HepG2 (cell line): Measurements from ENCODE around the gene PRDM12. TPM values are rescaled to one million over a fixed set of nuclear protein-coding genes. Genes with fewer than 3 reads are reported as not detected.
A peak's percentile ranks its signal among the peaks of the same experiment; 100 is the strongest.

Source experiments
- DNMT3B ChIP-seq: conservative IDR thresholded peaks from 2 replicates; pipeline ENCODE4 v1.6.1; 2016; ENCODE audit warnings: missing biosample characterization, control low read depth
- EP300 ChIP-seq, 3 experiments: sonication (generic) in 1 of 3; formaldehyde crosslinking in 1 of 3; IDR thresholded peaks; 2 replicates each; pipeline versions ENCODE4 v1.5.1 to v1.6.1; 2011 to 2020; ENCODE audit warnings: low read depth in 2 of 3, low read length in 2 of 3, borderline replicate concordance in 1 of 3, improper control_type of control experiment in 1 of 3, mild to moderate bottlenecking in 1 of 3, missing genetic modification reagents in 1 of 3, moderate library complexity in 1 of 3
- HNRNPUL1 ChIP-seq: fragments of 200-400 bp; formaldehyde crosslinking; IDR thresholded peaks from 2 replicates; pipeline ENCODE4 v1.6.1; 2017; ENCODE audit warnings: low read depth, mild to moderate bottlenecking, low read length, moderate library complexity
- IKZF1 ChIP-seq: fragments of 450-650 bp; IDR thresholded peaks from 2 replicates; pipeline ENCODE4 v1.7.1; 2016
- MIXL1 ChIP-seq: IDR thresholded peaks from 2 replicates; pipeline ENCODE4 v1.6.1; 2016
- MZF1 ChIP-seq: sonication (generic); formaldehyde crosslinking; IDR thresholded peaks from 2 replicates; pipeline ENCODE4 v1.8.1; 2023; ENCODE audit warnings: mild to moderate bottlenecking, missing genetic modification reagents, borderline replicate concordance
- NFKBIZ ChIP-seq: IDR thresholded peaks from 2 replicates; pipeline ENCODE4 v1.6.1; 2018; ENCODE audit warnings: missing genetic modification reagents, missing compliant biosample characterization
- PHB2 ChIP-seq: fragments of 450-650 bp; IDR thresholded peaks from 2 replicates; pipeline ENCODE4 v1.6.1; 2018; ENCODE audit not compliant: partially characterized antibody
- PHF8 ChIP-seq: sonication (generic); formaldehyde crosslinking; IDR thresholded peaks from 2 replicates; pipeline ENCODE4 v1.5.0; 2020; ENCODE audit warnings: missing genetic modification reagents
- SCMH1 ChIP-seq: sonication (generic); formaldehyde crosslinking; IDR thresholded peaks from 2 replicates; pipeline ENCODE4 v1.9.0; 2021; ENCODE audit warnings: missing genetic modification reagents, mild to moderate bottlenecking, borderline replicate concordance
- SP1 ChIP-seq, 2 experiments: fragments of 450-650 bp in 1 of 2; sonication (generic) in 1 of 2; formaldehyde crosslinking in 1 of 2; IDR thresholded peaks; 2 replicates each; pipeline versions ENCODE4 v1.4.0 to v1.6.1; 2016 to 2020; ENCODE audit warnings: missing genetic modification reagents in 1 of 2
- XBP1 ChIP-seq: sonication (generic); formaldehyde crosslinking; IDR thresholded peaks from 2 replicates; pipeline ENCODE4 v1.5.0; 2020; ENCODE audit warnings: missing genetic modification reagents
- ZFP41 ChIP-seq: sonication (generic); formaldehyde crosslinking; IDR thresholded peaks from 2 replicates; pipeline ENCODE4 v1.4.0; 2020; ENCODE audit warnings: mild to moderate bottlenecking, missing genetic modification reagents, borderline replicate concordance
- ZNF136 ChIP-seq: sonication (generic); formaldehyde crosslinking; IDR thresholded peaks from 2 replicates; pipeline ENCODE4 v1.8.1; 2022; ENCODE audit warnings: low read depth, mild to moderate bottlenecking, moderate library complexity, missing genetic modification reagents
- ZNF20 ChIP-seq: sonication (generic); formaldehyde crosslinking; IDR thresholded peaks from 2 replicates; pipeline ENCODE4 v1.4.0; 2020; ENCODE audit warnings: mild to moderate bottlenecking, moderate library complexity, missing genetic modification reagents
- ZNF232 ChIP-seq: sonication (generic); formaldehyde crosslinking; IDR thresholded peaks from 2 replicates; pipeline ENCODE4 v1.4.0; 2020; ENCODE audit warnings: missing genetic modification reagents, borderline replicate concordance
- ZNF569 ChIP-seq: sonication (generic); formaldehyde crosslinking; IDR thresholded peaks from 2 replicates; pipeline ENCODE4 v1.5.0; 2020; ENCODE audit warnings: mild to moderate bottlenecking, missing genetic modification reagents, moderate library complexity, borderline replicate concordance
- ZNF589 ChIP-seq: sonication (generic); formaldehyde crosslinking; conservative IDR thresholded peaks from 2 replicates; pipeline ENCODE4 v1.8.0; 2022; ENCODE audit warnings: mild to moderate bottlenecking, moderate library complexity, missing genetic modification reagents
- ZNF660 ChIP-seq: sonication (generic); formaldehyde crosslinking; IDR thresholded peaks from 2 replicates; pipeline ENCODE4 v1.5.1; 2020; ENCODE audit warnings: mild to moderate bottlenecking, low read depth, missing genetic modification reagents, borderline replicate concordance
- polyA plus RNA-seq, 8 experiments: library from polyadenylated mRNA; depleted of rRNA in 3 of 8; stranded (reverse) in 7 of 8; unstranded in 1 of 8; fragments of >200 nt; fragmentation: Illumina TruSeq in 4 of 8; extraction: Trizol in 4 of 8; gene quantifications; 2 replicates each; pipeline versions ENCODE4 v1.2.1 to v1.2.3, GENCODE V29; 2011 to 2016; ENCODE audit warnings: low read depth in 4 of 8, missing spikeins in 1 of 8, mixed read lengths in 1 of 8; ENCODE audit not compliant: insufficient read depth in 1 of 8
- total RNA-seq, 5 experiments: library from RNA; depleted of rRNA; stranded (reverse); fragments of >200 nt; fragmentation: Illumina TruSeq; extraction: Trizol; gene quantifications; 2 replicates each; pipeline ENCODE4 v1.2.3, GENCODE V29; 2016; ENCODE audit warnings: low read depth in 1 of 5
- TF ChIP-seq, protein P1 (sequence below): sonication (generic); formaldehyde crosslinking; IDR thresholded peaks from 2 replicates; pipeline ENCODE4 v1.5.1; 2020; ENCODE audit warnings: mild to moderate bottlenecking, missing genetic modification reagents, moderate library complexity
- TF ChIP-seq, protein P2 (sequence below): sonication (generic); formaldehyde crosslinking; IDR thresholded peaks from 2 replicates; pipeline ENCODE4 v1.5.1; 2020; ENCODE audit warnings: mild to moderate bottlenecking, moderate library complexity, missing genetic modification reagents
- TF ChIP-seq, protein P3 (sequence below): sonication (generic); formaldehyde crosslinking; IDR thresholded peaks from 2 replicates; pipeline ENCODE4 v1.5.0; 2020; ENCODE audit warnings: missing genetic modification reagents

PRDM12 gene
- total and polyA plus RNA-seq, 2 of the 13 experiments (the other 11 are each of a cell fraction or from before 2014, with no cell fraction given): 0.04 to 0.07 TPM

DNA sequence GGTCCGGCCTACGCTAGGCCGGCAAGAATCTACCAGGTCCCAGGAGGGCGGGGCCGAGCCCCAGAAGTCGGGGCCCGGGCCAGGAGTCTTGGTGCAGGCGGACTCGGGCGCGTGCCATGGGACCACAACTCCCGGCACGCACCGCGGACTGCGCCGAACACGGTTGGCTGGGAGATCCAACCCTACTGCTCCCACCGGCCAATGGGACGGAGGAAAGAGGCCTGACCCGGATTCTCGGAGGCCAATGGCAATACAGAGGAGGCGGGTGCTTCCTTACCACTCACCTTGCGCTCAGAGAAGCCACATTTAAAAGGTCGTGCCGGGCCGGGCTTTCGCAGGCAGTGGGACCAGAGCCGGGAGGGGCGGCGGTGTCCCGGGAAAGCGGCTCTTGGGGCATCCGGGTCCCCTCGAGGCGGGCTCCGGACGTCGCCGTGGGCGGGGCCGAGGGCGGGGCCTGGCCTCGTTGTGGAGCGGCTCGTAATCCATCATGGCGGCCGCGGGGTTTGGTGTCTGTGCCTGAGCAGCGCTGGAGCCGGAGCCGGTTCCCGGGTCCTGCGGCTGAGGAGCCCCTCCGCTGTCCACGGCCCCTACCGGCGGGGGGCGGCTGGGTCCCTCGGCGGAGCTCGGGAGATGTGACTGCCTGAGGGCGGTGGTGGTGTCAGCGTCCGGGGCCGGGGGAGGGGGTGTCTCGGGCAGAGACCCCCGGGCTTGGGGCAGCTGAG lies 48.3 kb downstream of the PRDM12 start (continued):
- no peak for TF ChIP-seq PHB2
- no peak for TF ChIP-seq HNRNPUL1
- peak; percentile 77 for TF ChIP-seq PHF8
- no peak for TF ChIP-seq SCMH1
- TF ChIP-seq MZF1 (CRISPR knock-in tag): no peak
- TF ChIP-seq ZNF20 (CRISPR knock-in tag): no peak
- no peak for TF ChIP-seq ZNF660 (CRISPR knock-in tag)
- TF ChIP-seq XBP1: no peak
- no peak for TF ChIP-seq ZNF569 (CRISPR knock-in tag)
- TF ChIP-seq, protein P1, sequence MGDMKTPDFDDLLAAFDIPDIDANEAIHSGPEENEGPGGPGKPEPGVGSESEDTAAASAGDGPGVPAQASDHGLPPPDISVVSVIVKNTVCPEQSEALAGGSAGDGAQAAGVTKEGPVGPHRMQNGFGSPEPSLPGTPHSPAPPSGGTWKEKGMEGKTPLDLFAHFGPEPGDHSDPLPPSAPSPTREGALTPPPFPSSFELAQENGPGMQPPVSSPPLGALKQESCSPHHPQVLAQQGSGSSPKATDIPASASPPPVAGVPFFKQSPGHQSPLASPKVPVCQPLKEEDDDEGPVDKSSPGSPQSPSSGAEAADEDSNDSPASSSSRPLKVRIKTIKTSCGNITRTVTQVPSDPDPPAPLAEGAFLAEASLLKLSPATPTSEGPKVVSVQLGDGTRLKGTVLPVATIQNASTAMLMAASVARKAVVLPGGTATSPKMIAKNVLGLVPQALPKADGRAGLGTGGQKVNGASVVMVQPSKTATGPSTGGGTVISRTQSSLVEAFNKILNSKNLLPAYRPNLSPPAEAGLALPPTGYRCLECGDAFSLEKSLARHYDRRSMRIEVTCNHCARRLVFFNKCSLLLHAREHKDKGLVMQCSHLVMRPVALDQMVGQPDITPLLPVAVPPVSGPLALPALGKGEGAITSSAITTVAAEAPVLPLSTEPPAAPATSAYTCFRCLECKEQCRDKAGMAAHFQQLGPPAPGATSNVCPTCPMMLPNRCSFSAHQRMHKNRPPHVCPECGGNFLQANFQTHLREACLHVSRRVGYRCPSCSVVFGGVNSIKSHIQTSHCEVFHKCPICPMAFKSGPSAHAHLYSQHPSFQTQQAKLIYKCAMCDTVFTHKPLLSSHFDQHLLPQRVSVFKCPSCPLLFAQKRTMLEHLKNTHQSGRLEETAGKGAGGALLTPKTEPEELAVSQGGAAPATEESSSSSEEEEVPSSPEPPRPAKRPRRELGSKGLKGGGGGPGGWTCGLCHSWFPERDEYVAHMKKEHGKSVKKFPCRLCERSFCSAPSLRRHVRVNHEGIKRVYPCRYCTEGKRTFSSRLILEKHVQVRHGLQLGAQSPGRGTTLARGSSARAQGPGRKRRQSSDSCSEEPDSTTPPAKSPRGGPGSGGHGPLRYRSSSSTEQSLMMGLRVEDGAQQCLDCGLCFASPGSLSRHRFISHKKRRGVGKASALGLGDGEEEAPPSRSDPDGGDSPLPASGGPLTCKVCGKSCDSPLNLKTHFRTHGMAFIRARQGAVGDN (CRISPR knock-in tag): peak; percentile 79
- TF ChIP-seq ZNF232: no peak
- TF ChIP-seq ZNF136 (CRISPR knock-in tag): 0 out of 2 replicates have a peak, but pooled peaks have one; percentile 32
- TF ChIP-seq MIXL1 (CRISPR knock-in tag): no peak
- no peak for TF ChIP-seq ZFP41
- TF ChIP-seq, protein P2, sequence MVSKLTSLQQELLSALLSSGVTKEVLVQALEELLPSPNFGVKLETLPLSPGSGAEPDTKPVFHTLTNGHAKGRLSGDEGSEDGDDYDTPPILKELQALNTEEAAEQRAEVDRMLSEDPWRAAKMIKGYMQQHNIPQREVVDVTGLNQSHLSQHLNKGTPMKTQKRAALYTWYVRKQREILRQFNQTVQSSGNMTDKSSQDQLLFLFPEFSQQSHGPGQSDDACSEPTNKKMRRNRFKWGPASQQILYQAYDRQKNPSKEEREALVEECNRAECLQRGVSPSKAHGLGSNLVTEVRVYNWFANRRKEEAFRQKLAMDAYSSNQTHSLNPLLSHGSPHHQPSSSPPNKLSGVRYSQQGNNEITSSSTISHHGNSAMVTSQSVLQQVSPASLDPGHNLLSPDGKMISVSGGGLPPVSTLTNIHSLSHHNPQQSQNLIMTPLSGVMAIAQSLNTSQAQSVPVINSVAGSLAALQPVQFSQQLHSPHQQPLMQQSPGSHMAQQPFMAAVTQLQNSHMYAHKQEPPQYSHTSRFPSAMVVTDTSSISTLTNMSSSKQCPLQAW (CRISPR knock-in tag): no peak
- TF ChIP-seq DNMT3B (CRISPR knock-in tag): no peak; the same call in 1 of the 2 replicates
- no peak for TF ChIP-seq IKZF1
- TF ChIP-seq EP300 (IDR thresholded peaks at IDR 0.05; ENCODE audit: low read depth in 2 of 2, low read length in 2 of 2): no peak
- no peak for TF ChIP-seq EP300 (CRISPR knock-in tag; IDR thresholded peaks at IDR 0.05; ENCODE audit: borderline replicate concordance)
- TF ChIP-seq NFKBIZ (CRISPR knock-in tag): no peak; the same call in 1 of the 2 replicates
- TF ChIP-seq ZNF589 (CRISPR knock-in tag): no peak
- TF ChIP-seq SP1 (IDR thresholded peaks at IDR 0.05): no peak
- TF ChIP-seq SP1 (CRISPR knock-in tag; IDR thresholded peaks at IDR 0.05): 0 out of 2 replicates have a peak, but pooled peaks have one; percentile 24
- TF ChIP-seq, protein P3, sequence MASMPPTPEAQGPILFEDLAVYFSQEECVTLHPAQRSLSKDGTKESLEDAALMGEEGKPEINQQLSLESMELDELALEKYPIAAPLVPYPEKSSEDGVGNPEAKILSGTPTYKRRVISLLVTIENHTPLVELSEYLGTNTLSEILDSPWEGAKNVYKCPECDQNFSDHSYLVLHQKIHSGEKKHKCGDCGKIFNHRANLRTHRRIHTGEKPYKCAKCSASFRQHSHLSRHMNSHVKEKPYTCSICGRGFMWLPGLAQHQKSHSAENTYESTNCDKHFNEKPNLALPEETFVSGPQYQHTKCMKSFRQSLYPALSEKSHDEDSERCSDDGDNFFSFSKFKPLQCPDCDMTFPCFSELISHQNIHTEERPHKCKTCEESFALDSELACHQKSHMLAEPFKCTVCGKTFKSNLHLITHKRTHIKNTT: no peak
